Measurements from ENCODE around the gene FBXO31.

DNA sequence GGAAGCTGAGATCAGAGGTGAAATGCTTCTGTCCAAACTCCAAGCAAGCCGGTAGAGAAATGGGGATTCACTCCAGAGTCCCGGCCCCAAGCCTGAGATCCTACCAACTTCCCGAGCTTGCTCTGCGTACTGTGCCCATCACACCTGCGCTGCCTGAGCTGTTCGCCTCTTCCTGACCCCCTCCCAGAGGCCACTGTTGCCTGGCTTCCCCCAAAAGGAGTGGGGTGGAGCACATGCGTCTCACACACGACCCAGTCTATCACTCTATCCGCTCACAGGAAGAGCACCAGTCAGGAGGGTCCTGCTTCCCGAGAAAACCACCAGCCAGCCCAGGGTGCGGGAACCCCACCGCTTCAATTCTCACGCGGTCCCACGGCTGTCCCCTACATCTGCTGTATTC lies 52.9 kb downstream of the FBXO31 start:
- TF ChIP-seq, protein P1, sequence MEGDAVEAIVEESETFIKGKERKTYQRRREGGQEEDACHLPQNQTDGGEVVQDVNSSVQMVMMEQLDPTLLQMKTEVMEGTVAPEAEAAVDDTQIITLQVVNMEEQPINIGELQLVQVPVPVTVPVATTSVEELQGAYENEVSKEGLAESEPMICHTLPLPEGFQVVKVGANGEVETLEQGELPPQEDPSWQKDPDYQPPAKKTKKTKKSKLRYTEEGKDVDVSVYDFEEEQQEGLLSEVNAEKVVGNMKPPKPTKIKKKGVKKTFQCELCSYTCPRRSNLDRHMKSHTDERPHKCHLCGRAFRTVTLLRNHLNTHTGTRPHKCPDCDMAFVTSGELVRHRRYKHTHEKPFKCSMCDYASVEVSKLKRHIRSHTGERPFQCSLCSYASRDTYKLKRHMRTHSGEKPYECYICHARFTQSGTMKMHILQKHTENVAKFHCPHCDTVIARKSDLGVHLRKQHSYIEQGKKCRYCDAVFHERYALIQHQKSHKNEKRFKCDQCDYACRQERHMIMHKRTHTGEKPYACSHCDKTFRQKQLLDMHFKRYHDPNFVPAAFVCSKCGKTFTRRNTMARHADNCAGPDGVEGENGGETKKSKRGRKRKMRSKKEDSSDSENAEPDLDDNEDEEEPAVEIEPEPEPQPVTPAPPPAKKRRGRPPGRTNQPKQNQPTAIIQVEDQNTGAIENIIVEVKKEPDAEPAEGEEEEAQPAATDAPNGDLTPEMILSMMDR (IDR thresholded peaks at IDR 0.05; ENCODE audit: insufficient read depth, low read length): no peak
- TF ChIP-seq GABPA (IDR thresholded peaks at IDR 0.05; ENCODE audit: low read depth): no peak
